HG03520 (cell line): ENCODE results near the gene ZNF723.
"Not testable (repeated sequence)": the region's sequence is repeated elsewhere in the genome, so short reads cannot be mapped to it uniquely, and the experiment has no call there.

Experiments used
- ATAC-seq: cut with Tn5 transposase; IDR thresholded peaks from one replicate; pipeline ENCODE4 v1.9.1; 2021; ENCODE audit warnings: mild to moderate bottlenecking, moderate library complexity; ENCODE audit not compliant: unreplicated experiment

ZNF723 gene

GRCh38 chr19:22832031-22832762 is at the start of gene ZNF723:
Gene ZNF723 (plus strand): TSS chr19:22832291. CDS start chr19:22832380, 89 bp downstream.
- ATAC-seq = no peak

- no peak for ATAC-seq
These were observed 48.3 kb upstream of the ZNF723 start, which contains the start of gene ZNF99 for GRCh38 chr19:22783651-22784410. Gene ZNF99 (minus strand): TSS chr19:22784151. CDS start chr19:22784016, 135 bp downstream.

- not testable (repeated sequence) for ATAC-seq
These were observed 39.2 kb upstream of the ZNF723 start for GRCh38 chr19:22792863-22793262.

- ATAC-seq = no peak
These were observed 35.1 kb upstream of the ZNF723 start for GRCh38 chr19:22797040-22797439.

GRCh38 chr19:22806418-22806817 is 25.7 kb upstream of the ZNF723 start:
- no peak for ATAC-seq

- no peak for ATAC-seq
These were observed 24.8 kb upstream of the ZNF723 start for GRCh38 chr19:22807061-22807835.

GRCh38 chr19:22814124-22814523 is 18.0 kb upstream of the ZNF723 start:
- no peak for ATAC-seq

GRCh38 chr19:22831211-22831610 is 880 bp upstream of the ZNF723 start:
- ATAC-seq = no peak

GRCh38 chr19:22857713-22858320 is 25.7 kb downstream of the ZNF723 start:
- ATAC-seq = not testable (repeated sequence)

GRCh38 chr19:22882797-22883196 is 50.7 kb downstream of the ZNF723 start:
- ATAC-seq = no peak

- no peak for ATAC-seq
These were observed 61.8 kb downstream of the ZNF723 start for GRCh38 chr19:22893855-22894270.

- no peak for ATAC-seq
These were observed 69.5 kb downstream of the ZNF723 start for GRCh38 chr19:22901431-22902130.
